ENCODE data around the gene HNMT. TPM values are rescaled to one million over a fixed set of nuclear protein-coding genes. Genes with fewer than 3 reads are reported as not detected.

Gene HNMT
- total RNA-seq, 1 experiment from 2014 or later: 3.1 TPM

DNA sequence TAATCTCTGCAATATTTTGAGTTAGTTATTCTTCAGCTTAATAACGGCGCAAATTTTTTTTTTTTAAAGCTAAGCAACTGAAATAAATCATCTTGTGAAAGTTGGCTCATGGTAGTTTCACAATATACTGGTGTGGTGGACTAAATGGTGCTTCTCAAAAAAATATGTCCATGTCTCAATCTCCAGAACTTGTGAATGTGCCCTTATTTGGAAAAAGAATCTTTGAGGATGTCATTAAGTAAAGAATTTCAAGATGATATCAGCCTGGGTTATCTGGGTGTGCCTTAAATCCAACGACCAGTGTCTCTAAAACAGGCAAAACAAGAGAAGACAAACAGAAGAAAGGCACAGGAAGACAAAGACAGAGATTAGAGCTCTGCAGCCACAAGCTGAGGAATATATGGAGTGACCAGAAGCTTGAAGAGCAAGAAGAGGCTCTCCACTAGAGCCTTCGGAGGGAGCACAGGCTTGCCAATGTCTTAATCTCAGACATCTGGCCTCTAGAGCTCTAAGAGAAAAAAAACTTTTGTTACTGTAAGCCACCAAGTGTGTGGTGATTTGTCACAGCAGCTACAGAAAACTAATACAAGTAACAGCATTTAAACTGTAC lies 71.4 kb downstream of the HNMT start (continued):
- TF ChIP-seq KAT7 (CRISPR knock-in tag; IDR thresholded peaks at IDR 0.05; ENCODE audit: borderline replicate concordance) (no peak), EMX1 (CRISPR knock-in tag; IDR thresholded peaks at IDR 0.05) (no peak), MXD4 (CRISPR knock-in tag; IDR thresholded peaks at IDR 0.05; ENCODE audit: borderline replicate concordance) (no peak), ETV6 (CRISPR knock-in tag; IDR thresholded peaks at IDR 0.05) (no peak), FOXJ3 (CRISPR knock-in tag; IDR thresholded peaks at IDR 0.05; ENCODE audit: borderline replicate concordance) (no peak), ZNF396 (CRISPR knock-in tag; IDR thresholded peaks at IDR 0.05; ENCODE audit: borderline replicate concordance) (no peak), ZNF416 (CRISPR knock-in tag; IDR thresholded peaks at IDR 0.05) (no peak)
- TF ChIP-seq, protein P1, sequence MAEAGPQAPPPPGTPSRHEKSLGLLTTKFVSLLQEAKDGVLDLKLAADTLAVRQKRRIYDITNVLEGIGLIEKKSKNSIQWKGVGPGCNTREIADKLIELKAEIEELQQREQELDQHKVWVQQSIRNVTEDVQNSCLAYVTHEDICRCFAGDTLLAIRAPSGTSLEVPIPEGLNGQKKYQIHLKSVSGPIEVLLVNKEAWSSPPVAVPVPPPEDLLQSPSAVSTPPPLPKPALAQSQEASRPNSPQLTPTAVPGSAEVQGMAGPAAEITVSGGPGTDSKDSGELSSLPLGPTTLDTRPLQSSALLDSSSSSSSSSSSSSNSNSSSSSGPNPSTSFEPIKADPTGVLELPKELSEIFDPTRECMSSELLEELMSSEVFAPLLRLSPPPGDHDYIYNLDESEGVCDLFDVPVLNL (CRISPR knock-in tag; IDR thresholded peaks at IDR 0.05; ENCODE audit: borderline replicate concordance, low read depth): no peak

DNA sequence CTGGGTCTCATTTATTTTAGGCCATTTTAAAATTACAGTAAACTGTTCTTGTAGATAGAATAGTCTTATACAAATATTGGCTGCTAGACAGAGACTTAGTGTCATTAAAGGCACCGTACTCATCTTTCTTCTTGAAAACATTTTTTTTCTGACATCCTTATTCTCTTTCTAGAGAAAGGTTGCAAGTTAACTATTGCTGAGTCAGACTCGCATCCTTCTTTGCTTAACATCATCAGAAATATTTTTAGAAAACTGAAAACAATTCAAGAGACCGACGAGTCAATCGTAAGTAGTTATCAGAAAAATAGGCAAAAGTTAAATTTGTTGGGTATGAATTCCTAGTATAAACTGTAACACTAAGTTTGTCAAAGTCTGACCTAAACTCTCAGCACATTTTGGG lies 72.2 kb downstream of the HNMT start:
- POLR2A ChIA-PET: no interaction called here
- CTCF ChIA-PET: no interaction called here
- no peaks in the 10 kb centered on the region for H3K36me3 Mint-ChIP-seq
- H3K27ac Mint-ChIP-seq: no peak overlapping the region
- no peak overlapping the region for H3K4me3 Mint-ChIP-seq
- DNase-seq (ENCODE audit: low spot score) (no peak), ATAC-seq (no peak)
- H3K9me3 Mint-ChIP-seq: no peaks in the 10 kb centered on the region
- no peaks in the 10 kb centered on the region for H3K27me3 Mint-ChIP-seq (ENCODE audit: low read depth)
- H3K4me1 Mint-ChIP-seq: peaks cover 19% of the 10 kb centered on the region
- no peak for TF ChIP-seq MYBL2 (CRISPR knock-in tag; IDR thresholded peaks at IDR 0.05)
- TF ChIP-seq SMAD4 (CRISPR knock-in tag; IDR thresholded peaks at IDR 0.05): no peak
- no peak for TF ChIP-seq NR3C1 (CRISPR knock-in tag; conservative IDR thresholded peaks at IDR 0.05; ENCODE audit: low read depth)
- TF ChIP-seq ZNF416 (CRISPR knock-in tag; IDR thresholded peaks at IDR 0.05): no peak
- TF ChIP-seq, protein P1 (CRISPR knock-in tag; IDR thresholded peaks at IDR 0.05; ENCODE audit: borderline replicate concordance, low read depth): no peak
- no peak for TF ChIP-seq ZBTB21 (CRISPR knock-in tag; IDR thresholded peaks at IDR 0.05; ENCODE audit: borderline replicate concordance)
- no peak for TF ChIP-seq GTF2I (CRISPR knock-in tag; conservative IDR thresholded peaks at IDR 0.05)
- TF ChIP-seq, protein P2, sequence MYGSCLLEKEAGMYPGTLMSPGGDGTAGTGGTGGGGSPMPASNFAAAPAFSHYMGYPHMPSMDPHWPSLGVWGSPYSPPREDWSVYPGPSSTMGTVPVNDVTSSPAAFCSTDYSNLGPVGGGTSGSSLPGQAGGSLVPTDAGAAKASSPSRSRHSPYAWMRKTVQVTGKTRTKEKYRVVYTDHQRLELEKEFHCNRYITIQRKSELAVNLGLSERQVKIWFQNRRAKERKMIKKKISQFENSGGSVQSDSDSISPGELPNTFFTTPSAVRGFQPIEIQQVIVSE (CRISPR knock-in tag; IDR thresholded peaks at IDR 0.05; ENCODE audit: borderline replicate concordance): no peak
- TF ChIP-seq ZNF396 (CRISPR knock-in tag; IDR thresholded peaks at IDR 0.05; ENCODE audit: borderline replicate concordance): no peak
- no peak for TF ChIP-seq PRRX2 (CRISPR knock-in tag; IDR thresholded peaks at IDR 0.05)
- TF ChIP-seq, protein P3, sequence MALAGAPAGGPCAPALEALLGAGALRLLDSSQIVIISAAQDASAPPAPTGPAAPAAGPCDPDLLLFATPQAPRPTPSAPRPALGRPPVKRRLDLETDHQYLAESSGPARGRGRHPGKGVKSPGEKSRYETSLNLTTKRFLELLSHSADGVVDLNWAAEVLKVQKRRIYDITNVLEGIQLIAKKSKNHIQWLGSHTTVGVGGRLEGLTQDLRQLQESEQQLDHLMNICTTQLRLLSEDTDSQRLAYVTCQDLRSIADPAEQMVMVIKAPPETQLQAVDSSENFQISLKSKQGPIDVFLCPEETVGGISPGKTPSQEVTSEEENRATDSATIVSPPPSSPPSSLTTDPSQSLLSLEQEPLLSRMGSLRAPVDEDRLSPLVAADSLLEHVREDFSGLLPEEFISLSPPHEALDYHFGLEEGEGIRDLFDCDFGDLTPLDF (CRISPR knock-in tag; IDR thresholded peaks at IDR 0.05): no peak
- TF ChIP-seq, protein P4, sequence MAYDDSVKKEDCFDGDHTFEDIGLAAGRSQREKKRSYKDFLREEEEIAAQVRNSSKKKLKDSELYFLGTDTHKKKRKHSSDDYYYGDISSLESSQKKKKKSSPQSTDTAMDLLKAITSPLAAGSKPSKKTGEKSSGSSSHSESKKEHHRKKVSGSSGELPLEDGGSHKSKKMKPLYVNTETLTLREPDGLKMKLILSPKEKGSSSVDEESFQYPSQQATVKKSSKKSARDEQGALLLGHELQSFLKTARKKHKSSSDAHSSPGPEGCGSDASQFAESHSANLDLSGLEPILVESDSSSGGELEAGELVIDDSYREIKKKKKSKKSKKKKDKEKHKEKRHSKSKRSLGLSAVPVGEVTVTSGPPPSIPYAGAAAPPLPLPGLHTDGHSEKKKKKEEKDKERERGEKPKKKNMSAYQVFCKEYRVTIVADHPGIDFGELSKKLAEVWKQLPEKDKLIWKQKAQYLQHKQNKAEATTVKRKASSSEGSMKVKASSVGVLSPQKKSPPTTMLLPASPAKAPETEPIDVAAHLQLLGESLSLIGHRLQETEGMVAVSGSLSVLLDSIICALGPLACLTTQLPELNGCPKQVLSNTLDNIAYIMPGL (CRISPR knock-in tag; IDR thresholded peaks at IDR 0.05): no peak
- TF ChIP-seq, protein P5, sequence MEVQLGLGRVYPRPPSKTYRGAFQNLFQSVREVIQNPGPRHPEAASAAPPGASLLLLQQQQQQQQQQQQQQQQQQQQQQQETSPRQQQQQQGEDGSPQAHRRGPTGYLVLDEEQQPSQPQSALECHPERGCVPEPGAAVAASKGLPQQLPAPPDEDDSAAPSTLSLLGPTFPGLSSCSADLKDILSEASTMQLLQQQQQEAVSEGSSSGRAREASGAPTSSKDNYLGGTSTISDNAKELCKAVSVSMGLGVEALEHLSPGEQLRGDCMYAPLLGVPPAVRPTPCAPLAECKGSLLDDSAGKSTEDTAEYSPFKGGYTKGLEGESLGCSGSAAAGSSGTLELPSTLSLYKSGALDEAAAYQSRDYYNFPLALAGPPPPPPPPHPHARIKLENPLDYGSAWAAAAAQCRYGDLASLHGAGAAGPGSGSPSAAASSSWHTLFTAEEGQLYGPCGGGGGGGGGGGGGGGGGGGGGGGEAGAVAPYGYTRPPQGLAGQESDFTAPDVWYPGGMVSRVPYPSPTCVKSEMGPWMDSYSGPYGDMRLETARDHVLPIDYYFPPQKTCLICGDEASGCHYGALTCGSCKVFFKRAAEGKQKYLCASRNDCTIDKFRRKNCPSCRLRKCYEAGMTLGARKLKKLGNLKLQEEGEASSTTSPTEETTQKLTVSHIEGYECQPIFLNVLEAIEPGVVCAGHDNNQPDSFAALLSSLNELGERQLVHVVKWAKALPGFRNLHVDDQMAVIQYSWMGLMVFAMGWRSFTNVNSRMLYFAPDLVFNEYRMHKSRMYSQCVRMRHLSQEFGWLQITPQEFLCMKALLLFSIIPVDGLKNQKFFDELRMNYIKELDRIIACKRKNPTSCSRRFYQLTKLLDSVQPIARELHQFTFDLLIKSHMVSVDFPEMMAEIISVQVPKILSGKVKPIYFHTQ (CRISPR knock-in tag; IDR thresholded peaks at IDR 0.05): no peak
- TF ChIP-seq CREB1 (CRISPR knock-in tag; IDR thresholded peaks at IDR 0.05): no peak
- TF ChIP-seq, protein P6, sequence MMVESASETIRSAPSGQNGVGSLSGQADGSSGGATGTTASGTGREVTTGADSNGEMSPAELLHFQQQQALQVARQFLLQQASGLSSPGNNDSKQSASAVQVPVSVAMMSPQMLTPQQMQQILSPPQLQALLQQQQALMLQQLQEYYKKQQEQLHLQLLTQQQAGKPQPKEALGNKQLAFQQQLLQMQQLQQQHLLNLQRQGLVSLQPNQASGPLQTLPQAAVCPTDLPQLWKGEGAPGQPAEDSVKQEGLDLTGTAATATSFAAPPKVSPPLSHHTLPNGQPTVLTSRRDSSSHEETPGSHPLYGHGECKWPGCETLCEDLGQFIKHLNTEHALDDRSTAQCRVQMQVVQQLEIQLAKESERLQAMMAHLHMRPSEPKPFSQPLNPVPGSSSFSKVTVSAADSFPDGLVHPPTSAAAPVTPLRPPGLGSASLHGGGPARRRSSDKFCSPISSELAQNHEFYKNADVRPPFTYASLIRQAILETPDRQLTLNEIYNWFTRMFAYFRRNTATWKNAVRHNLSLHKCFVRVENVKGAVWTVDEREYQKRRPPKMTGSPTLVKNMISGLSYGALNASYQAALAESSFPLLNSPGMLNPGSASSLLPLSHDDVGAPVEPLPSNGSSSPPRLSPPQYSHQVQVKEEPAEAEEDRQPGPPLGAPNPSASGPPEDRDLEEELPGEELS (CRISPR knock-in tag; IDR thresholded peaks at IDR 0.05): no peak
- TF ChIP-seq ZNF317 (CRISPR knock-in tag; IDR thresholded peaks at IDR 0.05; ENCODE audit: borderline replicate concordance, low read depth): no peak
- no peak for TF ChIP-seq ZNF138 (CRISPR knock-in tag; conservative IDR thresholded peaks at IDR 0.05)

Data from WTC11 (cell line).